Natural killer cell (primary cell): ENCODE results near the gene MYH7. TPM values are rescaled to one million over a fixed set of nuclear protein-coding genes. Genes with fewer than 3 reads are reported as not detected.

Experiments used
- ATAC-seq, 3 donors: fragments of 150-1000 bp in 2 of 3; fragments of 200-7000 bp in 1 of 3; cut with Tn5 transposase; 1 replicate in 1 of 3; 2 replicates in 2 of 3; pipeline ENCODE4 v1.10.0; 2021; ENCODE audit warnings: mild to moderate bottlenecking in 2 of 3, moderate library complexity in 2 of 3
- DNase-seq, 2 donors: peaks; one replicate each; pipeline versions ENCODE4 v3.0.0 to v3.0.0-alpha.2; 2013 to 2021; ENCODE audit warnings: mixed read lengths in 1 of 2
- H3K27ac ChIP-seq: one replicate; pipeline ENCODE4 v1.5.1; 2013; ENCODE audit warnings: mild to moderate bottlenecking, low read length
- H3K27me3 ChIP-seq: one replicate; pipeline ENCODE4 v1.6.1; 2013; ENCODE audit warnings: low read length; ENCODE audit not compliant: control insufficient read depth, insufficient read depth
- H3K36me3 ChIP-seq: one replicate; pipeline ENCODE4 v1.6.1; 2013; ENCODE audit warnings: low read length; ENCODE audit not compliant: control insufficient read depth, insufficient read depth
- H3K4me1 ChIP-seq: one replicate; pipeline ENCODE4 v1.6.1; 2013; ENCODE audit warnings: low read length; ENCODE audit not compliant: control insufficient read depth, insufficient read depth
- H3K4me3 ChIP-seq: one replicate; pipeline ENCODE4 v1.5.1; 2013; ENCODE audit warnings: low read length
- H3K9me3 ChIP-seq: one replicate; pipeline ENCODE4 v1.6.1; 2013; ENCODE audit warnings: low read length; ENCODE audit not compliant: control insufficient read depth, insufficient read depth
- H3K27ac Mint-ChIP-seq, 2 donors: one replicate each; pipeline ENCODE4 v1.8.0; 2022; ENCODE audit warnings: mild to moderate bottlenecking in 2 of 2, mixed read lengths in 2 of 2, moderate library complexity in 1 of 2
- H3K27me3 Mint-ChIP-seq, 2 donors: one replicate each; pipeline ENCODE4 v1.8.0; 2022; ENCODE audit warnings: low read depth in 2 of 2, mixed read lengths in 2 of 2
- H3K36me3 Mint-ChIP-seq: one replicate; pipeline ENCODE4 v1.8.0; 2022; ENCODE audit warnings: mixed read lengths
- H3K4me1 Mint-ChIP-seq, 2 donors: one replicate each; pipeline ENCODE4 v1.8.0; 2022; ENCODE audit warnings: mixed read lengths in 2 of 2
- H3K4me3 Mint-ChIP-seq: one replicate; pipeline ENCODE4 v1.8.0; 2022; ENCODE audit warnings: mild to moderate bottlenecking, moderate library complexity, mixed read lengths
- H3K9me3 Mint-ChIP-seq, 2 donors: one replicate each; pipeline ENCODE4 v1.8.0; 2022; ENCODE audit warnings: mixed read lengths in 2 of 2
- CTCF ChIP-seq: fragments of 200-600 bp; IDR thresholded peaks from one replicate; pipeline ENCODE4 v1.8.0; 2022; ENCODE audit warnings: antibody characterized with exemption
- WGBS: methylation state at CpG from one replicate; pipeline ENCODE4 v1.1.7; 2013; ENCODE audit warnings: missing lambda C conversion rate; ENCODE audit not compliant: insufficient coverage; 5-methylcytosine and 5-hydroxymethylcytosine counted together
- intact Hi-C: fragments of 100-400 bp; cut with micrococcal nuclease; formaldehyde crosslinking; loops from one replicate; pipeline ENCODE4 v1.14.2; 2022
- total RNA-seq, 4 donors: library from RNA; stranded (reverse); fragments of 120-200 nt in 1 of 4; gene quantifications; one replicate each; pipeline versions ENCODE4 v1.2.3 to v1.2.4, GENCODE V29; 2013 to 2022

Gene MYH7
- total RNA-seq, 3 donors from 2014 or later (not counting 1 experiment from before 2014, with no cell fraction given): not detected

- intact Hi-C loops: no loop called here
- H3K36me3 Mint-ChIP-seq: no peaks in the 10 kb centered on the region
- DNase-seq (no peak), ATAC-seq (no peak)
- Histone ChIP-seq H3K4me3 (no peak overlapping the region), H3K27me3 (no peaks in the 10 kb centered on the region), H3K4me1 (no peaks in the 10 kb centered on the region), H3K9me3 (no peaks in the 10 kb centered on the region), H3K36me3 (no peaks in the 10 kb centered on the region), H3K27ac (no peak overlapping the region)
- H3K27me3 Mint-ChIP-seq: peaks cover 17 to 24% of the 10 kb centered on the region in 2 donors
- H3K4me3 Mint-ChIP-seq: no peak overlapping the region
- no peaks in the 10 kb centered on the region for H3K4me1 Mint-ChIP-seq
- no peak overlapping the region for H3K27ac Mint-ChIP-seq
- no peaks in the 10 kb centered on the region for H3K9me3 Mint-ChIP-seq
- TF ChIP-seq CTCF: no peak
- 92% methylated on average over 3 of the region's 4 CpGs for WGBS
These were observed 10.9 kb upstream of the MYH7 start for GRCh38 chr14:23446291-23446851.

- H3K27ac ChIP-seq: no peak overlapping the region
- H3K27me3 Mint-ChIP-seq: peaks cover 11 to 21% of the 10 kb centered on the region in 2 donors
- no peaks in the 10 kb centered on the region for H3K9me3 Mint-ChIP-seq
- H3K9me3 ChIP-seq: no peaks in the 10 kb centered on the region
- no peaks in the 10 kb centered on the region for H3K4me1 ChIP-seq
- no peaks in the 10 kb centered on the region for H3K36me3 ChIP-seq
- WGBS: 57% methylated on average over 1 of the region's 4 CpGs
- TF ChIP-seq CTCF: no peak
- no peak overlapping the region for H3K4me3 ChIP-seq
- intact Hi-C loops: no loop called here
- no peak overlapping the region for H3K27ac Mint-ChIP-seq
- no peaks in the 10 kb centered on the region for H3K27me3 ChIP-seq
- H3K4me1 Mint-ChIP-seq: no peaks in the 10 kb centered on the region
- H3K4me3 Mint-ChIP-seq: no peak overlapping the region
- DNase-seq (no peak), ATAC-seq (no peak)
- no peaks in the 10 kb centered on the region for H3K36me3 Mint-ChIP-seq
These were observed 10.3 kb upstream of the MYH7 start for GRCh38 chr14:23445773-23446172.

GRCh38 chr14:23444314-23444713, 8.9 kb upstream of the MYH7 start:
- intact Hi-C loops: no loop called here
- H3K4me1 Mint-ChIP-seq: no peaks in the 10 kb centered on the region
- no peaks in the 10 kb centered on the region for H3K36me3 Mint-ChIP-seq
- H3K9me3 Mint-ChIP-seq: no peaks in the 10 kb centered on the region
- no peak overlapping the region for H3K4me3 Mint-ChIP-seq
- peaks cover 10 to 20% of the 10 kb centered on the region in 2 donors for H3K27me3 Mint-ChIP-seq
- Histone ChIP-seq H3K4me1 (no peaks in the 10 kb centered on the region), H3K27ac (no peak overlapping the region), H3K9me3 (no peaks in the 10 kb centered on the region), H3K27me3 (no peaks in the 10 kb centered on the region), H3K4me3 (no peak overlapping the region), H3K36me3 (no peaks in the 10 kb centered on the region)
- whole genome bisulfite sequencing: 90% methylated on average over 1 of the region's 1 CpG
- no peak for TF ChIP-seq CTCF
- ATAC-seq (no peak), DNase-seq (no peak)
- H3K27ac Mint-ChIP-seq: no peak overlapping the region

- H3K4me3 Mint-ChIP-seq: no peak overlapping the region
- TF ChIP-seq CTCF: no peak
- H3K9me3 ChIP-seq: no peaks in the 10 kb centered on the region
- no peaks in the 10 kb centered on the region for H3K4me1 Mint-ChIP-seq
- H3K9me3 Mint-ChIP-seq: no peaks in the 10 kb centered on the region
- H3K36me3 Mint-ChIP-seq: no peaks in the 10 kb centered on the region
- H3K27ac Mint-ChIP-seq: no peak overlapping the region
- no peak for DNase-seq
- WGBS: 76% methylated on average over 6 of the region's 6 CpGs
- no peaks in the 10 kb centered on the region for H3K27me3 ChIP-seq
- ATAC-seq: no peak
- no peak overlapping the region for H3K27ac ChIP-seq
- H3K36me3 ChIP-seq: no peaks in the 10 kb centered on the region
- H3K4me1 ChIP-seq: no peaks in the 10 kb centered on the region
- H3K27me3 Mint-ChIP-seq: peaks cover 10 to 18% of the 10 kb centered on the region in 2 donors
- H3K4me3 ChIP-seq: no peak overlapping the region
- intact Hi-C loops: no loop called here
These were observed 8.4 kb upstream of the MYH7 start for GRCh38 chr14:23443881-23444280.
